Measurements from ENCODE around the gene HDX. TPM values are rescaled to one million over a fixed set of nuclear protein-coding genes. Genes with fewer than 3 reads are reported as not detected.
"Not testable (repeated sequence)": the region's sequence is repeated elsewhere in the genome, so short reads cannot be mapped to it uniquely, and the experiment has no call there.

Gene HDX
- total RNA-seq, 1 donor: 5.1 TPM

DNA sequence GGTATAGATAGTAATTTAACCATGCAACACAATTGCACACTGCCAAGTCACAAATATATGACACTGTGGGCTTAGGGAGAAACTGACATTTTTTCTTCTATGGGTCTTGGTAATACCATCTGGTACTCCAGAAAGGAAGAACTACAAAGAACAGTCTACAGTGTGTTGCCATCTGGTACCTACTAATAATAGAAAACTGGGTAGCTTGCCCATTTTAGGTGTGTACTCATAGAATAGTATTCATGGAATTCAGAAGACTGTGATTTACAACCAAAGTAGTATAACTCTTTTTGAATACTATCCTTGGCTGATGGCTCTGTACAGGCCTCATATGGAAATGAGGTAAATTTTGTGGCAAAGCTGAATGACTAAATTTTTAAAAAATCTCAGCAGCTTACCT lies 181.6 kb downstream of the HDX start:
- H3K36me3 ChIP-seq (ENCODE audit: insufficient read depth, low read length): no peaks in the 10 kb centered on the region
- H3K27me3 ChIP-seq (ENCODE audit: insufficient read depth, low read length): no peaks in the 10 kb centered on the region
- H3K9me3 ChIP-seq (ENCODE audit: low read depth, low read length): no peaks in the 10 kb centered on the region
- no peak overlapping the region for H3K27ac ChIP-seq (ENCODE audit: low read depth, low read length)
- no peaks in the 10 kb centered on the region for H4K20me1 ChIP-seq (ENCODE audit: insufficient read depth, low read length)
- no peaks in the 10 kb centered on the region for H3K4me1 ChIP-seq (ENCODE audit: insufficient read depth, low read length)
- H3K4me2 ChIP-seq (ENCODE audit: insufficient read depth, low read length): no peak overlapping the region
- H3K79me2 ChIP-seq (ENCODE audit: insufficient read depth, low read length): no peaks in the 10 kb centered on the region
- no peak overlapping the region for H2AFZ ChIP-seq (ENCODE audit: low read length)
- DNase-seq (ENCODE audit: insufficient read length, low spot score, missing footprints): no peak
- no peak overlapping the region for H3K4me3 ChIP-seq (ENCODE audit: insufficient read depth, low read length)
- TF ChIP-seq, protein P1, sequence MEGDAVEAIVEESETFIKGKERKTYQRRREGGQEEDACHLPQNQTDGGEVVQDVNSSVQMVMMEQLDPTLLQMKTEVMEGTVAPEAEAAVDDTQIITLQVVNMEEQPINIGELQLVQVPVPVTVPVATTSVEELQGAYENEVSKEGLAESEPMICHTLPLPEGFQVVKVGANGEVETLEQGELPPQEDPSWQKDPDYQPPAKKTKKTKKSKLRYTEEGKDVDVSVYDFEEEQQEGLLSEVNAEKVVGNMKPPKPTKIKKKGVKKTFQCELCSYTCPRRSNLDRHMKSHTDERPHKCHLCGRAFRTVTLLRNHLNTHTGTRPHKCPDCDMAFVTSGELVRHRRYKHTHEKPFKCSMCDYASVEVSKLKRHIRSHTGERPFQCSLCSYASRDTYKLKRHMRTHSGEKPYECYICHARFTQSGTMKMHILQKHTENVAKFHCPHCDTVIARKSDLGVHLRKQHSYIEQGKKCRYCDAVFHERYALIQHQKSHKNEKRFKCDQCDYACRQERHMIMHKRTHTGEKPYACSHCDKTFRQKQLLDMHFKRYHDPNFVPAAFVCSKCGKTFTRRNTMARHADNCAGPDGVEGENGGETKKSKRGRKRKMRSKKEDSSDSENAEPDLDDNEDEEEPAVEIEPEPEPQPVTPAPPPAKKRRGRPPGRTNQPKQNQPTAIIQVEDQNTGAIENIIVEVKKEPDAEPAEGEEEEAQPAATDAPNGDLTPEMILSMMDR (IDR thresholded peaks at IDR 0.05; ENCODE audit: extremely low read depth, low read depth, low read length): no peak

DNA sequence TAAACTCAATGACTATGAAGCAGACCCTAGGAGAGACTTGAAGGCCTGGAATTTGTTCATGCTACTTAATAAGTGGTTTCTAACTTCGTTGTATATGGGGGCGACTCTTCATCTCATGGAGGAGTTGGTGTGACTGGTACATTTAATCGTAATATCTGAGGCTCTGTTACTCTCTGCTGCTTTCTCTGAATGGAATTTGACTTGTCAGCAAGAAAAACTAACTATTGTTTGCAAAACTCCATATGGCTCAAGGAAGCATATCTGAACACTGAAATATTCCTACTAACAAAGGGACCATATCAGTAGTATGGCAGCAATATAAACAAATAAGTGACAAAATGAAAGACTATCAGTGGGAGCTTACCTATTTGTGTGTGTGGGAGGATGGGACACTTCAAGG lies 182.2 kb downstream of the HDX start:
- no peak for DNase-seq (ENCODE audit: insufficient read length, low spot score, missing footprints)
- no peaks in the 10 kb centered on the region for H3K36me3 ChIP-seq (ENCODE audit: insufficient read depth, low read length)
- H3K9me3 ChIP-seq (ENCODE audit: low read depth, low read length): no peaks in the 10 kb centered on the region
- TF ChIP-seq, protein P1 (IDR thresholded peaks at IDR 0.05; ENCODE audit: extremely low read depth, low read depth, low read length): no peak
- no peaks in the 10 kb centered on the region for H4K20me1 ChIP-seq (ENCODE audit: insufficient read depth, low read length)
- H3K4me3 ChIP-seq (ENCODE audit: insufficient read depth, low read length): no peak overlapping the region
- H3K4me1 ChIP-seq (ENCODE audit: insufficient read depth, low read length): no peaks in the 10 kb centered on the region
- no peak overlapping the region for H3K27ac ChIP-seq (ENCODE audit: low read depth, low read length)
- no peaks in the 10 kb centered on the region for H3K79me2 ChIP-seq (ENCODE audit: insufficient read depth, low read length)
- H3K4me2 ChIP-seq (ENCODE audit: insufficient read depth, low read length): no peak overlapping the region
- no peaks in the 10 kb centered on the region for H3K27me3 ChIP-seq (ENCODE audit: insufficient read depth, low read length)
- no peak overlapping the region for H2AFZ ChIP-seq (ENCODE audit: low read length)

DNA sequence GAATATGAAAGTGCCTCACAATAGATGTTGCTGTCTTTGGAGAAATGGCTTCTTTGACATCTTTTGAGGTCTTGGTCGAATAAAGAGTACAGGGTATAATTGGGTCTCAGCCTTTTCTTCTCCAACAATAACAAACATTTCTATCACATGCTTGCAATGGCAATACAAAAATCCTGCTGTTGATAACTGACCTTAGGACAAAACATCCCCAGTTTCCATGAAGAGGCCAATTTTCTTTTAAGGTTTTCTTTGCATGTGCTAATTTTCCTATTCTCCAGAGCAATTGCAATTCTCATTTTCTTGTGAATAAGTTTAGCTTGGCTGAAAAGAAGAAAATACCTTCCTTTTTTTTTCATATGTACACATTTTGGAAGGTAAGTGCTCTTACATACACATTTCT lies 183.6 kb downstream of the HDX start:
- Histone ChIP-seq H3K27ac (ENCODE audit: low read depth, low read length) (no peak overlapping the region), H3K4me1 (ENCODE audit: insufficient read depth, low read length) (no peaks in the 10 kb centered on the region), H4K20me1 (ENCODE audit: insufficient read depth, low read length) (no peaks in the 10 kb centered on the region), H3K4me3 (ENCODE audit: insufficient read depth, low read length) (no peak overlapping the region), H2AFZ (ENCODE audit: low read length) (no peak overlapping the region), H3K79me2 (ENCODE audit: insufficient read depth, low read length) (no peaks in the 10 kb centered on the region), H3K36me3 (ENCODE audit: insufficient read depth, low read length) (no peaks in the 10 kb centered on the region), H3K4me2 (ENCODE audit: insufficient read depth, low read length) (no peak overlapping the region), H3K27me3 (ENCODE audit: insufficient read depth, low read length) (no peaks in the 10 kb centered on the region), H3K9me3 (ENCODE audit: low read depth, low read length) (no peaks in the 10 kb centered on the region)
- DNase-seq (ENCODE audit: insufficient read length, low spot score, missing footprints): no peak
- TF ChIP-seq, protein P1 (IDR thresholded peaks at IDR 0.05; ENCODE audit: extremely low read depth, low read depth, low read length): no peak

DNA sequence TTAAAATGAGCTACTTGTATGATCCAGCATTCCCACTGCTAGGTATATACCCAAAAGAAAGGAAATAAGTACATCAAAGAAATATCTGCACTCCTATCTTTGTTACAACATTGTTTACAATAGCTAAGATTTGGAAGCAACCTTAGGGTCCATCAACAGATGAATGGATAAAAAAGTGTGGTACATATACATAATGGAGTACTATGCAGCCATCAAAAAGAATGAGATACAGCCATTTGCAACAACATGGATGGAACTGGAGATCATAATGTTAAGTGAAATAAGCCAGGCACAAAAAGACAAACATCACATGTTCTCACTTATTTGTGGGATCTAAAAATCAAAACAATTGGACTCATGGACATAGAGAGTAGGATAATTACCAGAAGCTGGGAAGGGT lies 186.3 kb downstream of the HDX start:
- not testable (repeated sequence) for H3K4me2 ChIP-seq (ENCODE audit: insufficient read depth, low read length); H3K4me1 ChIP-seq (ENCODE audit: insufficient read depth, low read length); H3K4me3 ChIP-seq (ENCODE audit: insufficient read depth, low read length); H3K9me3 ChIP-seq (ENCODE audit: low read depth, low read length); H3K27me3 ChIP-seq (ENCODE audit: insufficient read depth, low read length); H3K27ac ChIP-seq (ENCODE audit: low read depth, low read length); DNase-seq (ENCODE audit: insufficient read length, low spot score, missing footprints); H4K20me1 ChIP-seq (ENCODE audit: insufficient read depth, low read length); H3K79me2 ChIP-seq (ENCODE audit: insufficient read depth, low read length); H2AFZ ChIP-seq (ENCODE audit: low read length); H3K36me3 ChIP-seq (ENCODE audit: insufficient read depth, low read length)

Small RNAs within 50 kb of the gene (small RNA-seq; reads per million reads assigned to genes)
- not detected for gene AL450471.1

Measured in osteoblast (primary cell).